H9 (cell line): ENCODE measurements around the gene LEFTY1. TPM values are rescaled to one million over a fixed set of nuclear protein-coding genes. Genes with fewer than 3 reads are reported as not detected.

Experiments
- DNase-seq: peaks from one replicate; pipeline ENCODE4 v3.0.0-alpha.2; 2017
- H2AFZ ChIP-seq: one replicate; pipeline ENCODE4 v1.6.1; 2013; ENCODE audit warnings: mild to moderate bottlenecking, low read length, control low read depth, moderate library complexity
- H2AK5ac ChIP-seq: 2 replicates; pipeline ENCODE4 v1.6.1; 2013; ENCODE audit warnings: low read length, control low read depth, mixed read lengths; ENCODE audit not compliant: insufficient read length
- H2BK120ac ChIP-seq: one replicate; pipeline ENCODE4 v1.6.1; 2013; ENCODE audit warnings: low read depth, mild to moderate bottlenecking, low read length, control low read depth, inconsistent platforms; ENCODE audit not compliant: poor library complexity, severe bottlenecking
- H2BK12ac ChIP-seq: 2 replicates; pipeline ENCODE4 v1.6.1; 2013; ENCODE audit warnings: low read length, control low read depth, mixed read lengths, low read depth; ENCODE audit not compliant: insufficient read length
- H2BK15ac ChIP-seq: 2 replicates; pipeline ENCODE4 v1.6.1; 2013; ENCODE audit warnings: low read depth, low read length, control low read depth
- H2BK20ac ChIP-seq: one replicate; pipeline ENCODE4 v1.6.1; 2013; ENCODE audit warnings: low read depth, mild to moderate bottlenecking, low read length, control low read depth, inconsistent platforms; ENCODE audit not compliant: poor library complexity, severe bottlenecking
- H2BK5ac ChIP-seq: 2 replicates; pipeline ENCODE4 v1.6.1; 2013; ENCODE audit warnings: low read length, control low read depth, mixed read lengths; ENCODE audit not compliant: insufficient read length
- H3K14ac ChIP-seq: 2 replicates; pipeline ENCODE4 v1.6.1; 2013; ENCODE audit warnings: low read length, control low read depth; ENCODE audit not compliant: insufficient read depth
- H3K18ac ChIP-seq: 2 replicates; pipeline ENCODE4 v1.6.1; 2013; ENCODE audit warnings: low read depth, mild to moderate bottlenecking, mixed read lengths, low read length, control low read depth; ENCODE audit not compliant: insufficient read length
- H3K23ac ChIP-seq: 2 replicates; pipeline ENCODE4 v1.6.1; 2013; ENCODE audit warnings: low read length, control low read depth, mixed read lengths, low read depth; ENCODE audit not compliant: insufficient read length
- H3K23me2 ChIP-seq: 2 replicates; pipeline ENCODE4 v1.6.1; 2013; ENCODE audit warnings: low read depth, mild to moderate bottlenecking, mixed read lengths, low read length, control low read depth; ENCODE audit not compliant: insufficient read length, poor library complexity, severe bottlenecking
- H3K27ac ChIP-seq: 2 replicates; pipeline ENCODE4 v1.5.1; 2013; ENCODE audit warnings: low read length, control low read depth, mixed read lengths, low read depth; ENCODE audit not compliant: insufficient read length
- H3K27me3 ChIP-seq: 2 replicates; pipeline ENCODE4 v1.6.1; 2013; ENCODE audit warnings: low read length, control low read depth, inconsistent platforms; ENCODE audit not compliant: insufficient read depth
- H3K4ac ChIP-seq: 2 replicates; pipeline ENCODE4 v1.6.1; 2013; ENCODE audit warnings: low read depth, mild to moderate bottlenecking, control low read depth, inconsistent platforms, low read length, moderate library complexity
- H3K4me1 ChIP-seq: 2 replicates; pipeline ENCODE4 v1.6.1; 2013; ENCODE audit warnings: low read length, control low read depth, inconsistent platforms; ENCODE audit not compliant: insufficient read depth
- H3K4me2 ChIP-seq: 2 replicates; pipeline ENCODE4 v1.6.1; 2013; ENCODE audit warnings: low read length, control low read depth, mixed read lengths; ENCODE audit not compliant: insufficient read length, insufficient read depth
- H3K56ac ChIP-seq: 2 replicates; pipeline ENCODE4 v1.6.1; 2013; ENCODE audit warnings: low read depth, mild to moderate bottlenecking, mixed read lengths, low read length, control low read depth; ENCODE audit not compliant: insufficient read length
- H3K79me1 ChIP-seq: 2 replicates; pipeline ENCODE4 v1.6.1; 2013; ENCODE audit warnings: low read depth, mild to moderate bottlenecking, moderate library complexity, low read length, control low read depth, inconsistent platforms; ENCODE audit not compliant: insufficient read depth, poor library complexity, severe bottlenecking
- H3K79me2 ChIP-seq: 2 replicates; pipeline ENCODE4 v1.6.1; 2013; ENCODE audit warnings: low read length, control low read depth, inconsistent platforms; ENCODE audit not compliant: insufficient read depth
- H3K9ac ChIP-seq: 2 replicates; pipeline ENCODE4 v1.6.1; 2013; ENCODE audit warnings: low read length, control low read depth, mixed read lengths; ENCODE audit not compliant: insufficient read length; ENCODE audit errors: extremely low read depth
- H3K9me3 ChIP-seq: one replicate; pipeline ENCODE4 v1.6.1; 2013; ENCODE audit warnings: low read depth, low read length, inconsistent platforms; ENCODE audit not compliant: control insufficient read depth
- H3T11ph ChIP-seq: one replicate; pipeline ENCODE4 v1.6.1; 2013; ENCODE audit warnings: mild to moderate bottlenecking, low read length, control low read depth, inconsistent platforms
- H4K20me1 ChIP-seq: one replicate; pipeline ENCODE4 v1.6.1; 2013; ENCODE audit not compliant: control insufficient read depth, insufficient read length, insufficient read depth
- H4K5ac ChIP-seq: 2 replicates; pipeline ENCODE4 v1.6.1; 2013; ENCODE audit warnings: low read depth, mild to moderate bottlenecking, mixed read lengths, low read length, control low read depth; ENCODE audit not compliant: insufficient read length
- H4K8ac ChIP-seq: replicated peaks from 2 replicates; pipeline ENCODE4 v1.6.1; 2013; ENCODE audit warnings: low read length, control low read depth, mixed read lengths, low read depth; ENCODE audit not compliant: insufficient read length
- H4K91ac ChIP-seq: 2 replicates; pipeline ENCODE4 v1.6.1; 2013; ENCODE audit warnings: low read depth, mild to moderate bottlenecking, moderate library complexity, mixed read lengths, low read length, control low read depth; ENCODE audit not compliant: insufficient read length
- H3K27ac Mint-ChIP-seq, 3 experiments: 2 replicates in 2 of 3; 3 replicates in 1 of 3; pipeline ENCODE4 v1.8.0; 2020 to 2021; ENCODE audit warnings: mixed read lengths in 3 of 3, mild to moderate bottlenecking in 1 of 3, moderate library complexity in 1 of 3
- H3K27me3 Mint-ChIP-seq: 2 replicates; pipeline ENCODE4 v1.8.0; 2021; ENCODE audit warnings: low read depth, mild to moderate bottlenecking, moderate library complexity, mixed read lengths
- H3K36me3 Mint-ChIP-seq, 3 experiments: 2 replicates in 2 of 3; 3 replicates in 1 of 3; pipeline ENCODE4 v1.8.0; 2020 to 2021; ENCODE audit warnings: low read depth in 3 of 3, mixed read lengths in 3 of 3; ENCODE audit not compliant: insufficient read depth in 1 of 3
- H3K4me1 Mint-ChIP-seq, 2 experiments: 2 replicates each; pipeline ENCODE4 v1.8.0; 2020; ENCODE audit warnings: mixed read lengths in 2 of 2
- H3K4me3 Mint-ChIP-seq, 2 experiments: 2 replicates in 1 of 2; 3 replicates in 1 of 2; pipeline ENCODE4 v1.8.0; 2020 to 2021; ENCODE audit warnings: mild to moderate bottlenecking in 2 of 2, mixed read lengths in 2 of 2, moderate library complexity in 1 of 2
- H3K9me3 Mint-ChIP-seq, 2 experiments: 2 replicates in 1 of 2; 3 replicates in 1 of 2; pipeline ENCODE4 v1.8.0; 2020; ENCODE audit warnings: mild to moderate bottlenecking in 2 of 2, mixed read lengths in 2 of 2, moderate library complexity in 1 of 2
- WGBS: extraction: QIAGEN DNeasy Blood & Tissue Kit; methylation state at CpG from one replicate; pipeline ENCODE4 v1.1.7; 2013; ENCODE audit warnings: missing lambda C conversion rate, low lambda C conversion rate, mixed read lengths; ENCODE audit not compliant: insufficient read length; ENCODE audit errors: extremely low coverage; 5-methylcytosine and 5-hydroxymethylcytosine counted together
- total RNA-seq: library from RNA; stranded (reverse); gene quantifications from 2 replicates; pipeline ENCODE4 v1.2.1, GENCODE V29; 2021
- TF ChIP-seq, protein P1 (sequence below): fragments of 200-600 bp; sonication (generic); conservative IDR thresholded peaks from 3 replicates; pipeline ENCODE4 v1.8.0; 2021; ENCODE audit warnings: antibody characterized with exemption, mild to moderate bottlenecking

LEFTY1 gene
- total RNA-seq, 1 experiment from 2014 or later = 107 TPM

DNA sequence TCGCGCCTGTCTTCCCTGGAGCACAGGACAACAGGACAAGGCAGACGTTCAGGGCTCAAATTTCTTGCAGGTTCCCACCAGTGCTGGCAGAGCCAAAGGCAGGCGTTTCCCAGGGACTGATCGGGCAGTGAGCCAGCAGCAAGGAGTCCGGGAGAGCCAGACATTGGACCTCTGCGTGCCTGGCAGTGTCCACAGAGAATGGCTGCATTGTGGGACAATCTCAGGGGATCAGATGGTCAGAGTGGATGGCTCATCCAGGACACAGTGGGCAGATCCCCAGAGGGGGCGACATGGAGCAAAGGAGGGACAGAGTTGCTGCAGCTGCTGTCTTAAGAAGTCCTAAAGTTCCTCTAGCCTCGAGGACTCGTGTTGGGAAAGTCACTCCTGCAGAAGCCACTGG, 11.4 kb downstream of the LEFTY1 start:
- H3K4me1 Mint-ChIP-seq = peaks cover 31 to 48% of the 10 kb centered on the region in 2 experiments
- peaks cover 10% of the 10 kb centered on the region; the same call in 1 of the 2 replicates for H3K4me1 ChIP-seq
- H3K9me3 ChIP-seq = no peaks in the 10 kb centered on the region
- no peak overlapping the region for H3K9ac ChIP-seq
- TF ChIP-seq, protein P1, sequence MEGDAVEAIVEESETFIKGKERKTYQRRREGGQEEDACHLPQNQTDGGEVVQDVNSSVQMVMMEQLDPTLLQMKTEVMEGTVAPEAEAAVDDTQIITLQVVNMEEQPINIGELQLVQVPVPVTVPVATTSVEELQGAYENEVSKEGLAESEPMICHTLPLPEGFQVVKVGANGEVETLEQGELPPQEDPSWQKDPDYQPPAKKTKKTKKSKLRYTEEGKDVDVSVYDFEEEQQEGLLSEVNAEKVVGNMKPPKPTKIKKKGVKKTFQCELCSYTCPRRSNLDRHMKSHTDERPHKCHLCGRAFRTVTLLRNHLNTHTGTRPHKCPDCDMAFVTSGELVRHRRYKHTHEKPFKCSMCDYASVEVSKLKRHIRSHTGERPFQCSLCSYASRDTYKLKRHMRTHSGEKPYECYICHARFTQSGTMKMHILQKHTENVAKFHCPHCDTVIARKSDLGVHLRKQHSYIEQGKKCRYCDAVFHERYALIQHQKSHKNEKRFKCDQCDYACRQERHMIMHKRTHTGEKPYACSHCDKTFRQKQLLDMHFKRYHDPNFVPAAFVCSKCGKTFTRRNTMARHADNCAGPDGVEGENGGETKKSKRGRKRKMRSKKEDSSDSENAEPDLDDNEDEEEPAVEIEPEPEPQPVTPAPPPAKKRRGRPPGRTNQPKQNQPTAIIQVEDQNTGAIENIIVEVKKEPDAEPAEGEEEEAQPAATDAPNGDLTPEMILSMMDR = peak; percentile 74
- H3K27me3 ChIP-seq = no peaks in the 10 kb centered on the region
- H4K91ac ChIP-seq = no peak overlapping the region
- no peak overlapping the region for H4K8ac ChIP-seq
- H3K4ac ChIP-seq = no peak overlapping the region
- no peak overlapping the region for H3K18ac ChIP-seq
- H3K9me3 Mint-ChIP-seq = no peaks in the 10 kb centered on the region
- H3K79me1 ChIP-seq = no peaks in the 10 kb centered on the region
- no peaks in the 10 kb centered on the region for H4K20me1 ChIP-seq
- H3K79me2 ChIP-seq = peaks cover 9% of the 10 kb centered on the region; the same call in 1 of the 2 replicates
- no peak overlapping the region for H2BK15ac ChIP-seq
- WGBS = no CpG with 5 or more reads among the region's 10 CpGs
- peaks cover 25 to 55% (median 28%) of the 10 kb centered on the region in 3 experiments; a peak in 5 of 7 replicates for H3K36me3 Mint-ChIP-seq
- peaks cover 15% of the 10 kb centered on the region for H3K23me2 ChIP-seq
- H3K27ac Mint-ChIP-seq = peak overlapping the region in 1 of 3 experiments; percentile 50; a peak in 2 of 7 replicates
- H3K4me2 ChIP-seq = no peak overlapping the region
- H3K14ac ChIP-seq = no peak overlapping the region
- H2BK12ac ChIP-seq = no peak overlapping the region
- no peak overlapping the region for H3K27ac ChIP-seq
- no peak overlapping the region for H2BK20ac ChIP-seq
- H3K23ac ChIP-seq = no peak overlapping the region
- no peak overlapping the region for H2AK5ac ChIP-seq
- H4K5ac ChIP-seq = no peak overlapping the region
- H3K56ac ChIP-seq = no peak overlapping the region
- H2AFZ ChIP-seq = no peak overlapping the region
- no peak overlapping the region for H3T11ph ChIP-seq
- H2BK5ac ChIP-seq = no peak overlapping the region
- H3K27me3 Mint-ChIP-seq = no peaks in the 10 kb centered on the region
- H3K4me3 Mint-ChIP-seq = no peak overlapping the region
- no peak overlapping the region for H2BK120ac ChIP-seq
- peak; percentile 75 for DNase-seq
